GM11168 (cell line): Measurements from ENCODE around the gene LZTS2.
"Not testable (repeated sequence)": the region's sequence is repeated elsewhere in the genome, so short reads cannot be mapped to it uniquely, and the experiment has no call there.

Experiments used
- in situ Hi-C: fragments of 300-500 bp; cut with MboI; formaldehyde crosslinking; loops from one replicate; pipeline ENCODE4 v1.12.0; 2022; ENCODE audit warnings: low sequenced_read_pairs; ENCODE audit not compliant: unreplicated experiment

Gene LZTS2, protein sequence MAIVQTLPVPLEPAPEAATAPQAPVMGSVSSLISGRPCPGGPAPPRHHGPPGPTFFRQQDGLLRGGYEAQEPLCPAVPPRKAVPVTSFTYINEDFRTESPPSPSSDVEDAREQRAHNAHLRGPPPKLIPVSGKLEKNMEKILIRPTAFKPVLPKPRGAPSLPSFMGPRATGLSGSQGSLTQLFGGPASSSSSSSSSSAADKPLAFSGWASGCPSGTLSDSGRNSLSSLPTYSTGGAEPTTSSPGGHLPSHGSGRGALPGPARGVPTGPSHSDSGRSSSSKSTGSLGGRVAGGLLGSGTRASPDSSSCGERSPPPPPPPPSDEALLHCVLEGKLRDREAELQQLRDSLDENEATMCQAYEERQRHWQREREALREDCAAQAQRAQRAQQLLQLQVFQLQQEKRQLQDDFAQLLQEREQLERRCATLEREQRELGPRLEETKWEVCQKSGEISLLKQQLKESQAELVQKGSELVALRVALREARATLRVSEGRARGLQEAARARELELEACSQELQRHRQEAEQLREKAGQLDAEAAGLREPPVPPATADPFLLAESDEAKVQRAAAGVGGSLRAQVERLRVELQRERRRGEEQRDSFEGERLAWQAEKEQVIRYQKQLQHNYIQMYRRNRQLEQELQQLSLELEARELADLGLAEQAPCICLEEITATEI

DNA sequence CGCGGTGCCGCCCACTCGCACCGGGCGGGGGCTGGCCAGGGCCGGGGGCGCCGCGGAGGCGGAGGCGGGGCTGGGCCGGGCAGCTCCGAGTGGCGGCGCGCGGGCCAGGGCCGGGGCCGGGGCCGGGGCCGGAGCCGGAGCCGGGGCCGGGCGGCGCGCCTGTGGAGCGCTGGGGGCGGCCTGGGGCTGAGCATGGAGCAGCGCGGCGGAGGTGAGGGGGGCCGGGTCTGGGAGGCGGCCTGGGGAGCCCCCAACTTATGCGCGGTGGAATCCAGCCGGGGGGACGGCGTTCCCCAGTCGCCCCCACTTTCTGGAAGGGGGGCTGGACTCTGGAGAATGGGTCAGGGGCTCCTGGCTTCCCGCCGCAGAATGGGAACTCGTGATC lies at the start of gene LZTS2:
Gene LZTS2 (plus strand): TSS at position 67 of the 385 bp plus-strand sequence. CDS start 2,731 bp downstream, outside the sequence.
- in situ Hi-C loops = no loop called here

DNA sequence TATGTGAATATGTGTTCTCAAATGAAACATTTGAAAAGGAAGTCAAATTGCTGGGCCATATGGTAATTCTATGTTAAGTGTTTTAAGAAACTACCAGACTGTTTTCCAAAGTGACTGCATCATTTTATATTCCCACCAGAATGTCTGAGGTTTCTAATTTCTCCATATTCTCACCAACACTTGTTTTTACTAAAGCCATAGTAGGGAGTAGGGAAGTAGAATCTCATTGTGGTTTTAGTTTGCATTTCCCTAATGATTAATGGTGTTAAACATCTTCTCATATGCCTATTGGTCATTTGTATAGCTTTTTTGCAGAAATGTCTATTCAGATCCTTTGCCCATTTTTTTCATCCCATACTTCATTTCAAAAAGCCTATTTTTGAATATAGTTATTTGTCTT lies 39.4 kb upstream of the LZTS2 start:
- in situ Hi-C loops = no loop called here

DNA sequence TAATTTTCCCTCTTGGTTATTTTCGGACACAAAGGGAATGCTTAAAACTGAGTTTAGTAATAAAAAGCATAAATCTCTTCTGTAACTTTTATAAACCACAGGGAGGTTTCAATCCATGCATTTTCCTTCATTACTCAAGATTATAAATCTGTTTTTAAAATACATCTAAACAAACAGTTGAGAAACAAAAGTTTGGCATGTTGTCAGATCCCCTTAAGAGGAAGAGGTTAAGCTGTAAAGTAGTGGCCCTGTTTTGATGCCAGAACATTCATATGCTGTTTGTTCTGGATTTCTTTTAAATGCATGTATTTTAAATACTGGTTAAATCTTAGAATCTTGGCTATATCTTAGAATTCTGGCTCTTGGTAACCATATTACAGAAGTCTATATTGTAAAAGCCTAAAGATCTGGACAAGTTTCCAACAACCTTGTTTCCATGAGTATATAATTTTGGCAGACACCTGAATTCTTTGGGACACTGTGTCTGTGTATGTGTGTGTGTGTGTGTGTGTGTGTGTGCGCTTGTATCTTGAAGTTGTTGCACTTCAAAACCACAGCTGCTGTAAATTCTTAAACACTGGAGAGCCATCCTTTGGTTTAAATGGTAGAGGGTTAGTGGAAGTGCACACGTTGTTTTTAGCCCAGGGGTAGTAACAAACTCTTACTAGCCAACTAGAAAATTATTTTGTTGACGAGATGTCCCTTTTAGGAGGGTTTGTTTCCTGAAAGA lies 37.1 kb upstream of the LZTS2 start:
- in situ Hi-C loops = no loop called here

DNA sequence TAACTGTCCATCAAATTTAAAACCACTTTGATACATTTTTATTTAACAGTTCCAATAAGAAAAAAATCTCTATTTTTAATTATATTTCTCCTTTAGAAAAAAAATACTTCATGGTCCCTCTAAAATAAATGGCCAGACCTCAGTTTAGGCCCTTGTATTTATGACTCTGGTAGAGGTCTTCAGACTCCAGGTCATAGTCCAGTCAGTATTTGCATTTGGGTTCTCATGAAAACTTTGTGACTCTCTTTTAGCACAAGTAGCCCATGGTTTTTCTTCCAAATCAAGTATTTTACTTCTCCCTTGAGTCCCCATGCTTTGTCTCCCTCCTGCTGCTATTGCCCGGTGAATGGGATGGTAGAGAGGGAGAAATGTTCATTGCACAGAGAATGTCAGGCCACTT lies 35.8 kb upstream of the LZTS2 start:
- in situ Hi-C loops = no loop called here

DNA sequence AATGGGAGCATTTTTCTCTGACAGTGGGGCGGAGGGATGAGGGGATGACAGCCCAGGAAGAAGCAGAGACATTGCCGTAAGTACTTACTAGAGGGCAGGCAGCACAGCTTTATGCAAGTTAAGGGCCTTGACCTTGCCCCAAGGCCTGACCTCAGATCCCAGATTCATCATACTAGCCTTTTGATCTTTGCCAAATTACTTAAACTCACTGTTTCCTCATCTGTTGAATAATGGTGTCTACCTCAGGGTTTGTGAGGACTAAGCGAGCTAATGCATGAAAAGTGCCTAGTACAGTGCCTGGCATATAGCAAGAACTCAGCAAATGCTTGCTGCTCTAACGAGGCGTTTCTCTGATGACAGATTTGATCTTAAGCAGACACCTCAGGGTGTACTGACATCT lies 33.8 kb upstream of the LZTS2 start:
- in situ Hi-C loops = no loop called here

DNA sequence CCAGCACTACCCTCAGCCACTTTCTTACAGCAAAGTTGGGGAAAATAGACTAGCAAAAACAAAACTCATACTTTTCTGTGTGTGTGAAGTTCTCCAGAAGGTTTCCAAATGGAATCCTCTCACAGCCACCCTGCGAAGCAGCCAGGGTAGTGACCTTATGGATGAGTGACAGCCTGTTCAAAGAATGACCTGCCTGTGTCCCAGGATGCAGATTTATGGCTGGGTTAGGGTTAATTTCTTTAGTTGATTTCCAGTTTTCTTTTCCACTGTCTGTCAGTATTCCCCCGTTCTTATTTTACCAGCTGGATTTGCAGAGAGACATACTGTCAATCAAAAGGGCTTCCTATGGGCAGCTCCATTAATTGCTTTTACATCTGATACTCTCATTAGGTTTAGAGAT lies 32.7 kb upstream of the LZTS2 start:
- in situ Hi-C loops = no loop called here

DNA sequence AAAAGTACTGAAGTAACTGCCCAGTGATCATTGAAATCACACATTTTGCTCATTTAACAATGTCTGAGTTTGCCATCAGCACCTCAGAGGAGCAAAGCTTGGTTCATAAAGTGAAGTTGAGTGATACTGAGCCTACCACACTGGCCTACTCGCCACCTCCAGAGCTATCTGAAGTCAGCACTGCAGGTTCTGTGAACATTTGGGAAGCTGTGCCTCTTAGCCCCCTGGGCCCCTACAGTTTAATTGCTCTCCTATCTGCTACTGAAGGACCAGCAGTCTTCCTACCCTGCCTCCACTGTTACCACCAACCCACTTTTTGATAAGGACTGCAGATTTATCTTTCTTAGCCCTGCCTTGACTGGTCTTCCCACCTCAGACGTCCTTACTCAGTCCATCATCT lies 32.3 kb upstream of the LZTS2 start:
- in situ Hi-C loops = no loop called here

DNA sequence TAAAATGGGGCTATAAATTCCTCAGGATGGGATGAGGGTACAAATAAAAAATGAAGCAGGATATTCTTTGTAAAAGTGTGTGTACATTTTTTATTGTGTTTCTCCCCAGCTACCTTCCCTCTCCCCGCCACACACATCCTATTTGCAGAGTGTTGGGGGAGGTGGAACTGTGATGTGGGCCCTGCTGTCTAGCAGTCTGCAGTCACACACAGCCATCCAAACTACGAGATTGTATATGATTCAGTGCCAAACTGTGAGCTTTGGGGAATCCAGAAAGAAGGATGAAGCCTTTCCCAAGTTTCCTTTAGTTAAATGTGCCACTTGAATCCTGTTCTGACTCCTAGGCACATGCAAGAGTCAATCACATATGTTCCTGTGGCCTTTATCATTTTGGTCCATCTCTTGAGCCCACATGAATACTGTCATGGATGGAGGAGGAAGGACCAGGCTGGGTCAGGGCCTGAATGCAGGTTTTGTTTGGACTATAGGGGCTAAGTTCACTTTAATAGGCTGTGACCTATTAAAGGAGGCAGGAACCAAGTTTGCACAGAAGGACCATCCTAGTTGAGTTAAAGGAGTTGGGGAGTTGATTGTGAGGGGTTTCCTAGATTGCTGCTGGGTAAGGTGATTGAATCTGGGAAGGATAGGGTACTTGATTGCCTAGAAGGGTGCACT lies 31.4 kb upstream of the LZTS2 start:
- in situ Hi-C loops = no loop called here

DNA sequence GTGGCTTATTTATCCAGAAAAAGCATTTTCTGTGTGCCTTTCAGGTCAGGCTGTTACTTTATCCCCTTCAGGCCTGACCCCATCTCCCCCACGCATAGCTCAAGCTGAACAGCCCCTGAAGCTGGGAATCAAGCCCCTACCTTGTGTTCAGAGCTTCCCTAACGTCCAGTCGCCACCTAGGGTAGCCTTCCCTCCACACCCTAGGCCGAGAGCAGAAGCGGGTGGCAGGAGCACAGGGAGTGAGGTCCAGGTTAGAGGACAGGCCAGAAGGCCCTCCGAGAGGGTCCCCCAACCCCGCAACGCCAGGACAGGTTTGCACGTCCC lies 30.8 kb upstream of the LZTS2 start:
- in situ Hi-C loops = no loop called here

DNA sequence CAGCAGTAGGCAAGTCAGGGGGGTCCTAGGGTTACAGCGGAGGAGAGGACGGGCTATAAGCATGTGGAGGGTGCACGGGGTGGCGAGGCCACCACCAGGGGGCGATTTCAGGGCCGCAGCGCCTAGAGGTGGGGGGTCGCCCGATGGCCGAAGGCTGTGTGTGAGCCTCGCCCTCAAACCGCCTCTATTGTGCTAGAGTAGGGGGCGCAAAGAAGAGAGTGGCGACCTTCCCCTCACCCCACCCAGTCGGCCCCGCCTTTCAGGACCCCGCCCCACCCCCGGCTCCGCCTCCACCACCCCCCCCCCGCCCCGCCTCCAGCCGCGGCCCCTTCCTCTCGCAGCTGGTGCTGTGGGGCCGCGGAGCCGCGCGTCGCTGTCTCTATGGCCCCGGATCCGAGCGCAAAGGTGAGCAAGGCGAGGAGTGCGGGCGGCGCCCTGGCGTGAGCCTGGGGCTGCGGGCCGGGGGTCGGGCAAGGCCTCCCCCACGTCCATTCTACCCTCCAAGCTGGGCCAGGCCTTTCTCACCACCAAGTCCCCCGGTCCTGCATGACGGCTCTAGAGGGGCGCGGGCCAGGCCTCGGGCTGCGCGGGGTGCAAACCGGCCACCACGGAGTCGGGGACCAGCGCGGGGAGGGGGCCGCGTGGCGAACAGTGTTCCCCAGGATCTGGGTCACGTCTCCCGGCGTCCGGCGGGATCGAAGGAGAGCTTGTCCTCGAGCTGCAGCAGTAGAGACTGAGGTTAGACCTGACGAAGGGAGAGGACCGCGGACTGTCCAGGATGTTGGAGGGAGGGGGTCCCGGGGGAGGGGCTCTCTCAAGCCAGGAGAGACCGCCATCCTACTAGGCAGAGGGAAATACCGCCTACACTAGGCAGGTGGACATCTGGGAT lies 30.2 kb upstream of the LZTS2 start, which contains the start of gene SEMA4G:
Gene SEMA4G (plus strand): TSS at position 318 of the 889 bp plus-strand sequence. CDS start 3,409 bp downstream, outside the sequence.
- in situ Hi-C loops = no loop called here

DNA sequence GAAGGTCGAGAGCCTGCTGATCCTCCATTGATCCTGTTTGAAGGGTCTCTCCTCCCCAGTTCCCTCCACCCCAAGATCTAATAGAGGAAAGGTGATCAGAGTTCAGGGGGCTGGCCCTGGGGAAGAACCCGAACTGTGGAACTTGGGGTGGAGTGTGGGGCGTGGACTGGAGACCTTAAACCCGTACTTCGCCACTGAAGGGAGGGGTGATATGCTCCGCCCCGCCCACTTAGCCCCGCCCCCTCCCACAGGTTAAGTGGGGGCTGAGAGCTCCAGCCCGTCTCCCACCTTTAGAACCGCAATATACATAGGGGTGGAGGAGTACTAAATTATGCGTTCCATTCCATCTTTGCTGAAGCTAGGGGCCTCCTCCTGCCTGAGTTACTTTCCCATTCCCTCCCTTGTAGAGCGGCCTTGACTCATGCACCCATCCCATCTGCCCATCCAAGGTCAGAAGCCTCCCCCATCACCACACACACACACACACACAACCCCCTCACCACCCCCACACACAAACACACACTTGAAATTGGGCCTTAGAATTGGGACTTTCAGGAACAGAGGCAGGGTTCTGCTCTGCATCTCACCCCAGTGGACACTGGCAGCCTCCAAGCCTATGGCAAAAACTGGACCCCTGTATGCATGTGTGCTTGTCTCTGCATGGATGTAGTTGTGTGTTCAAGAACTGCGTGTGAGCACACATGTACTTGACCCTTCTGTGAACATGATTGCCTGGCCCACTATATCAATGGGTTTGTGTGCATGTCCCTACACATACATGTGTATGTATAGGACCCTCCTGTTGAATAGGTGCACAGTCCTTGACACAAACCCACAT lies 29.3 kb upstream of the LZTS2 start:
- in situ Hi-C loops = no loop called here

DNA sequence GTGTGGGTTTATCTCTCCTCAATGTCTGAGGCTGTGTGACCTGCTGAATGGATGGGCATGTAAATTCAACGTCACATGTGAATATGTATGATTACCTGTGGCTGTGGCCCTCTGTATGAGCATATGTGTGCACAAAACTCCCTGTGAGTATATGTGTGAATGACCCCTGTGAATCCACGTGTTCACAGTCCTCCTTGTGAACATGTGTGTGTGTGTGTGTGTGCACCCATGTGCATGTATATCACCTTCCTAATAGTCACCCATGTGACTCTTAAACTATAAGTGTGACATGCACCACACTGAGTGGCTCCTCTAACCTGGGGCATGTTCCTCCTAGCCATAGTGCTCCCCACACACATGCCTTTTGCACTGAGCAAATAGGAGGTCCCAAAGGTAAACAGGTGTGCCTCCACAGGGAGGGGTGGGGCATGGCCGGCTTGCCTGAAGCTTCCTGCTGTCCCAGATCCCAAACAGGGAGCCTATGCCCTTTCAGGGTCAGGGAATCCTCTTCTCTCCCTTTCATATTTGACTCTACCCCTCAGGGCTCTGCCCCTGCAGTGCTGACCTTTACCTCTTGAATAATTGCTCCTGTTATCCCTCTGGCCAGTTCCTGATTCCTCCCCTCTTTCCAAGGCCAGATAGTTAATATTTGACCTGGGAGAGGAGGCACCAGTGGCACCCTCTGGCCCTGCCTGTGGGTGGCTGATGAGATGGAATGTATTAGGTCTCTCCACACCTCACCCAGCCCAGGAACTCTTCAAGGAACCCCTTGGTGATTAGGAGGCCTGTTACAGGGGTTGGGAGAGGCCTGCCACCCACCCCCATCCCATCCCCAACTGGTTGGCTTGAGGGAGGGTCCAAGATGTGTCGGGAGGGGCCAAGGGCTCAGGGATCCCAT lies 28.4 kb upstream of the LZTS2 start:
- in situ Hi-C loops = no loop called here

DNA sequence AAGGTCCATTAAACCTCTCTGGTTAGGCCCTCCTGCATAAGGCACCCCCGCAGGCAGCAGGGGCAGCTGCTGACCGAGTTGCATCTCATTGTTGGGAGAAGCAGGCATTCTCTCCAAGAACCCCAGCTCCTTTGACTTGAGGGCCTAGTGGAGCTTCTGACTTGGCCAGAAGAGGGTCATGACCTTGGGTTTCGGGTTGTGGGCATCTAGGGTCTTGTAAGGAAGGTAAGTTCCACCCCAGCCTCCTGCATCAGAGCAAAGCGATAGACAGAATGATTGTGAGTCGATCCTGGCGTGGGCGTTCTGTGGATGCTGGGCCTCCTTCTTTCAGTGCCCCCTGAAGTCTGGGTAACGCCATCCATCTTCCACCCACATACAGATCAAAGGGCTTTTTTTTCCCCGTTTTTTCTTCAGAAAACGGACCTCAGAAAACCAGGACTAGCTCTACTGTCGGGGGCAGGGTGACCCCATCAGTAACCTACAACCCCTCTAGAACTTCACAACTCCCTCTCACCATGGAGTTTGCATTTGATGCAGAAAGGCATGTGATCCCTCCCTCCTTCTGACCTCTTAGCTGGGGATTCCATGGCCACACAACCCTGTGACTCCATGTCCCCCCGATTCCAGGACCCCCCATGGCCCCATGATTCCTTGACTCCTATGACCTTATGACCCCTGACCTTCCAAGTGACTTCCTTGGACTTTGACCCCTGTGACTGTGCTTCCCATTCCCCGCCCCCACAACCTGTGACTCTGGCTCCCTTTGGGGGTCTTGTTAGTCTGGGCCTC lies 27.3 kb upstream of the LZTS2 start:
- in situ Hi-C loops = no loop called here

DNA sequence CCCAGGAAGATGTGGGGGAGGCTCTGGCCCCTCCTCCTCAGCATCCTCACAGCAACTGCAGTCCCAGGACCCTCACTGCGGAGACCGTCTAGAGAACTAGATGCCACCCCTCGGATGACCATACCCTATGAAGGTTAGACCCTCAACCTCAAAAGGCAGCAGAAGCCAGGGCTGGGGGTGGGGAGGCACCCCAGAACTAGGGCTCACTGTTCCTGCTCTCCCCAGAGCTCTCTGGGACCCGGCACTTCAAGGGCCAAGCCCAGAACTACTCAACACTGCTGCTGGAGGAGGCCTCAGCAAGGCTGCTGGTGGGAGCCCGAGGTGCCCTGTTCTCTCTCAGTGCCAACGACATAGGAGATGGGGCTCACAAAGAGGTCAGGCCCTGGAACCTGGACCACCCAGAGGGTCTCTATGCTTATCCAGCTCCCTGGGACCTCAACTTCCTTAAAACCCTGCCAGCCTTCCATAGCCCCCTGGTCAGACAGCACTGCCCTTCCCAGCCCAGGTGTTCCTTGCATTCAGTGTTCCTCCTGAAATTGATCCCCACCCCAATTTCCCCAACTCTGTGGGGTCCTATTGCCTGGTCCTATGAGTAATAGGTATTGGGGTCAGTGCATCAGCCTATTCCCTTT lies 26.6 kb upstream of the LZTS2 start:
- in situ Hi-C loops = no loop called here

DNA sequence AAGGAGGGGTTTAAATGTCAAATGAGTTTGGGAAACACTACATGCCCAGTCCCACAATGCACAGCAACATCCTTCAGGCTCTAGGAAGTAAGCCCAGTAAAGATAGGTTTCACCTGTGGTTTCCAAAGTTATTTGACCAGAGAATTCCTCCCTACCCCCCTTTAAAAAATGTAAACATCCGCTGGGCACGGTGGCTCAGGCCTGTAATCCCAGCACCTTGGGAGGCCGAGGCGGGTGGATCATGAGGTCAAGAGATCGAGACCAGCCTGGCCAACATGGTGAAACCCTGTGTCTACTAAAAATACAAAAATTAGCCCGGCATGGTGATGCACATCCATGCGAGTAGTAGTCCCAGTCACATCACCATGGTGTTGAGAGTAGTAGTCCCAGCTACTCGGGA lies 24.2 kb upstream of the LZTS2 start:
- in situ Hi-C loops = not testable (repeated sequence)

DNA sequence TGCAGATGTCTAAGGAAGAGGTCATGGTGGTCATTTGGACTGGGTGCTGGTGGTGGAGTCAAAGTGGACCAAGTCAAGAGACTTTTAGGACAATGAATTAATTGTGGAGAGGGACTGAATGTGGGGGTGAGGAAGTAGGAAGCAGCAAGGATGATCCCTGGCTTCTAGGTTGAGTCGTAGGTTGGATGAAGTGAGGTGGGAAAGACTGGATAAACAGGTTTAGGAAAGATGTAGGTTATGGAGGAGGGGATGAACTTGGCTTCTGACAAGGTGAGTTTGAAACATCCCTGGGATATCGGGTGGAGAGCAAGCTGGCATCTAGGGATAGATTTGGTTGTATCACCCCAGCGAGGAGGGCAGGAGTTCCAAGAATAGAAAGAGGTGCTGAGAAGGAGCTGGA lies 22.7 kb upstream of the LZTS2 start:
- in situ Hi-C loops = no loop called here

DNA sequence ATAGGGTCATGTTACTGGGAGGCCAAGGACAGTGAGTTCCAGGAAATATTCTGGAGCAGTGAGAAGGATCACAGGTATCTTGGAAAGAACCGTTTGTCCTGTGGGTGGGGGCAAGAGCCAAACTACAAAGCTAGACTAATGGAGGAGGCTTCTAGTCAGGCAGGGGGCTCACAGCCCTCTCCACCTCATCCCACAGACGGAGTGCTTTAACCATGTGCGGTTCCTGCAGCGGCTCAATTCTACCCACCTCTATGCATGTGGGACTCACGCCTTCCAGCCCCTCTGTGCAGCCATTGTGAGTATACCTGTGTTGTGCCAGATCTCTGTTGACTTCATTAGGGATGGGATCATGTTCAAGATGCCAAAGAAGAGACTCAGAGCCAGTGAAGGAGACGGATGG lies 22.2 kb upstream of the LZTS2 start:
- in situ Hi-C loops = no loop called here
